NCI-H345 treated with DMSO at 0.1 percent for 48 hours (cell line): ENCODE measurements around the gene PELI2.
A peak's percentile ranks its signal among the peaks of the same experiment; 100 is the strongest.

Source experiments
- DNase-seq: peaks from one replicate; lab custom pipeline; 2025; ENCODE audit not compliant: unreplicated experiment; lab: John Stamatoyannopoulos, UW

The PELI2 gene

DNA sequence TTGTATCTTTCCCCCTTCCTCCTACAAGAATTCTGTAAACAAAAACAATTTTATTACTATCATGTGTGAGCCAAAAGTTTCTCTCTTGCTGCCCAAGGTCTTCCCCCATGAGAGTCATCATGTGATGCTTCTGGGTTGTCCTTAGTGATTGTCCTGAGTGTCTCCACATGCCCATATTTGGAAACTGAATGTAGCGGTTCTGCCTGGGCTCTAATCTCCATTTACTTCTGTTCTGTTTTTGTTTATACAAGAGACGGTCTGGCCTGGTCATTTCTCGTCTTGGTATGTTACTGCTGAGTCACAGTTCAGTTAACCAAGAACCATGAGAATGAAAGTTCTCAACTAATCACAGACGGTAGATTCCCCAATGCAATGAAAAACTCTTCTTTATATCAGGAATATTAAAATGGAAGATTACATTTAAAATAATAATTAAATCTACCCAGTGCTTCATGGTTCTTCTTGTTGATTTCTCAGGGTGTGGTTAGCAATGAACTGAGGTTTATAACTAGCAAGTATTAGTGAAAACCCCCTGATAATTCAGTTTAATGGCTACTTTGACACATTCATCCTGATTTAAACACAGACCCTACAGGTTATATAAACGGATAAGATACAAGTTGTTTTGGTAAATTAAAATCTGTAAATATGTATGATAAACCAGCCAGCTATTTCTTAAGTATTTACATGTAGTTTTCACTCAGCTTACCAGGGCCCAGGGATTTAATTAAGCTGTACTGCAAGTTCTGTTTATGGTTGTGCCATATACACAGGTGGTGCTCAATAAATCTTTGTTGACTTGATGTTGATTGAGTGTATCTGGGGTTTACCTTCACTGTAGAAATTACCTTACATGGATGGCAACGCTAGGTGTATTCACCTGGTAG is 81.1 kb downstream of the PELI2 start:
- DNase-seq: no peak

GRCh38 chr14:56199982-56200577 is 81.9 kb downstream of the PELI2 start:
- DNase-seq: no peak

- no peak for DNase-seq
Observed at GRCh38 chr14:56202256-56202655, 84.0 kb downstream of the PELI2 start.

DNA sequence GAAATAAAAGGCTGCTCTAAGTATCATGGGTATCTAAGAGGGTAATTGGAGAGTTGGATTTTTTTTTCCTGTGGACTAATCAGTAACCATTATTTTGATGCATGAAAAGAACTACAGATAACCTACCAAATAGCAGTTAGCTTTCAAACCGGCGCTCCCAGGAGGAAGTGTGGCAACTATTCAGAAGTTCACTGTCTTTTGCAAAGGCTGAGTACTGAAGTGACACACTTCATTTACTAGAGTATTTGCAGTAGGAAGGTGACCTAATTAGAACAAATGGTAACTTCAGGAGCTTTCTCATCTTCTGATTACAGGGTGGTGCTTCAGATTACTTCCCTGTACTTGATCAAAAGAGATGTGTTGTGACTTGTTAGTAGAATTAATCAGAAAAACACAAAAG is 87.7 kb downstream of the PELI2 start:
- no peak for DNase-seq

GRCh38 chr14:56206596-56206995 is 88.4 kb downstream of the PELI2 start:
- DNase-seq: no peak

DNA sequence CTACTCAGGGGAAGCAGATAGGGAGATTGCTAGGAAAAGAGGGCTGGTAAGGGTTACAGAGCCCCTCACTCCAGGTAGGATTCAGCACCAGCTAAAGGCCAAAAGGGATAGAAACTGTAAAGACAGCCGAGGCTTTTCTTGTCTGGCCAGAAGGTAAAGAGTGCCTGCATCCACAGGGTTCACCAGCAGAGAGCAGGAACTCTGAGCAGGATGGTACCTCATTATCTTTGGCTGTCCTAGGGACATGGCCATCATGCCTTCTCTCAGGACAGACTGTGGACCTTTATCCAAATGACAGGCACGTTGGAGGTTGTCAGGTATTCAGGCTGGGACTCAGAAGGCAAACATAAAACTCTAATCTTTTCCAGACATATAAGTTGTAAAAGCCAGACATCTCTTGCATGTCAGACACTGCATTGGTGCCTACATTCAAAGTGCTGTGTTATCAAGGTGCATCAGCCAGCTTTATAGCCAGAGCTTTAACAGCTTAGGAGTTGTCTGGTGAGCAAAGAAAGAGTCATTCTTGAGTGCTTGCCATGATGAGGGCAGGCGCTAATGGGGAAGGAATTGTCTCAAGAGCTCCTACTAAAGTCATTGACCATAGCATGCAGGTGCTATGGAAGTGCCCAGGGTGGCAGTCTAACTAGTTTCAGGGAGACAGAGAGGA is 89.5 kb downstream of the PELI2 start:
- no peak for DNase-seq

DNA sequence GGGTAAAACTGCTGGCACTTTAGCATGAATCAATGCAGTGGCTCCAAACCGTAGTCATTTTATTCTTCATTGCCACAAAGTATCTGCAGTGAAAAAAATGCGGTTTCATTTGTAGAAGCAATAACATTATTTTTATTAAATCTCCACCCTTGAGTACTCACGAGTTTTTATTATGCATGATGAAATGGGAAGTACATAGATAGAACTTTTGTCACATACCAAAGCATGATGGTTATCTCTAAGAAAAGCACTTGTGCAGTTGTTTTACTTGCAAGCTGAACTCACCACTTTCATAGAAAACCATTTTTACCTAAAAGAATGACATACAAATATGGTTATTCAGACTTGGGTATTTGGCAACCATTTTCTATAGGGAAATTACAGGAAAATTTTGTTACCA is 90.3 kb downstream of the PELI2 start:
- no peak for DNase-seq

DNA sequence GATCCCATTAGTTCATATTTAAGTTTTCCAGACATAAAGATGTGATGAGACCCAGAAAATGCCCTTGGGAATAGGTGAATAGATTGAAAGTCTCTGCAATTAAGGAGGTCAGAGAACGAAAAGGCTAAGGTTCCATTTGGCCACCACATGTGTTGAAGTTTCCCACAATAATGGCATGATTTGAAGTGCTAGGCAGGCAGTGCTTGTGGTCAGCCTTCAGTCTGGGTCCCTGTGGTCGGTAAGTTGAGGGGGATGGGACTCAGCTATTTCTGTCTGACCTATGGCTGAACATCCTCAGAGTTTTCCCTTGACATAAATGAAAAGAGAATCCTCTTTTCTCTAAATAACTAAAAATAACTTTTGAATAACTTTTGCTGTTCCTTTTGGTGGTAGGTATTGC is 92.4 kb downstream of the PELI2 start:
- no peak for DNase-seq

DNA sequence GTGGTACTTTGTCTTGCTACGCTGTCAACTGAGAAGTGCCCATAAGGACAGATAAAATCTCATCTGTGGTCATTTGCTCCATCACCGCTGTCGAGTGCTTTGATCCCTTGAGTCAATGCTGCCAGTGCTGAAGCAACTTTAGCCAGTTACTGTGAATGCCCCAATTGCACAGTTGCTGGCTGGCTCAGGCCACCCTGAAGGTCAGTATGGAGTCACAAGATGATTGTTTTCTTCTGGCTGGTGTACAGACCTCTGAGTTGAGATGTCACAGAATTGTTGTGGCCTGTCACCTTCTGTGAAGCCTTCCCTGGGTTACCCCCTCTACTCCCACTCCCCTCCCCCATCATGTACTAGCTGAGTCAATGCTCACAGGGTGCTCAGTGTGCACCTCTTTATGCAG is 92.9 kb downstream of the PELI2 start:
- DNase-seq: no peak

- DNase-seq: no peak
Observed at GRCh38 chr14:56211844-56212243, 93.6 kb downstream of the PELI2 start.

- DNase-seq: no peak
Observed at GRCh38 chr14:56212521-56212920, 94.3 kb downstream of the PELI2 start.

DNA sequence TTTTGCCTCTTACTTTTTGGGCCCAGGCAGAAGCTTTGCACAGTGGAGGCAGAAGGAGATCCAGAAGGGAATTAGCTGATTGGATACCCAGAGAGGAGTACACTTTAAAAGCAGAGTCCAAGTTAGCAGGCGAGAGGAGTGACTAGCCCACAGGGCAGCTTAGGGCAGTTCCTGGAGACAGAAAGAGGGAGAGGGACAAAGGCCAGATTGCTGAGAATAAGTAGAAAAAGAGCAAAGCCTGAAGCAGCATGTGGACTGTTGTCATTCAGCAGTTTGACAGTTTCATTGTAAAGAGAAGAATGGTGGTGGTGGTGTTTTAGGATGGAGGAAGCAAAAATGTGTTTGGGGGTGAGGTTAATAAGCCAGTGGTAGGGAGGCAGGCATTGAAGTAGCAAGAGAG is 95.1 kb downstream of the PELI2 start:
- no peak for DNase-seq

GRCh38 chr14:56215180-56215579 is 97.0 kb downstream of the PELI2 start:
- DNase-seq: no peak

DNA sequence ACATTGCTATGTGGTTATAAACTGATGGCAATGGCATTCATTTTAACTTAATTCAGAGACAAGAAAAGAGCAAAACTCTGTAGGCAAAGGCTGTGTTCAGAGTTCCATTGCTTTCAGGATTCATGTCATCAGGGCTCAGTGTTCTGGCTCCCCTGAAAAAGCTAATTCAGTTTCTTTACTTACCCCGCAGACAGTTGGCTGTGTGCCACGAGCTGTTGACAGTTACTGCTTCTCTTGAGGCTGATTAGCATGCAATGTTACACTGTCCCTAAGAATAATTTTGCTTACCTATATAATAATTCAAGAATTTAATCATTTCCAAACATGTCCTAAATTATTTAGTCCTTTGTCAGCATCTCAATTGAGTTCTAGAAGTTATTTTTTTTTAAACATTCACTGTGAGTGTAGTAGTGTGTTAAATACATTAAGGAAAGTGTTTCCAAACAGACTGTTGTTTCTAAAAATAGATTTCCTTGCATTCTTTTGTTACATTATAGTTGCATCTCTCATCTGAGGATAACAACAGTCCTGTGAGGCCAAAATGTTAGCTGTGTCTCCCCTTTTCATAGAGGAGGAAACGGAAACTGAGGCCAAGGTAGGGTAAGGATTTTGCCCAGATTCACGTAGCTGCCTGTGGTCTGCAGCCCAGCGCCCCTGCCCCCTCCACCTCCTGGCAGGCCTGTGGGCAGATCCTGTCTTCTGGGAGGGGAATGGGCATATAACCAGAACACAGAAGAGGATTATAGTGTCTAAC is 98.6 kb downstream of the PELI2 start:
- DNase-seq: peak; percentile 75

- DNase-seq: no peak
Observed at GRCh38 chr14:56217380-56218045, 99.3 kb downstream of the PELI2 start.

DNA sequence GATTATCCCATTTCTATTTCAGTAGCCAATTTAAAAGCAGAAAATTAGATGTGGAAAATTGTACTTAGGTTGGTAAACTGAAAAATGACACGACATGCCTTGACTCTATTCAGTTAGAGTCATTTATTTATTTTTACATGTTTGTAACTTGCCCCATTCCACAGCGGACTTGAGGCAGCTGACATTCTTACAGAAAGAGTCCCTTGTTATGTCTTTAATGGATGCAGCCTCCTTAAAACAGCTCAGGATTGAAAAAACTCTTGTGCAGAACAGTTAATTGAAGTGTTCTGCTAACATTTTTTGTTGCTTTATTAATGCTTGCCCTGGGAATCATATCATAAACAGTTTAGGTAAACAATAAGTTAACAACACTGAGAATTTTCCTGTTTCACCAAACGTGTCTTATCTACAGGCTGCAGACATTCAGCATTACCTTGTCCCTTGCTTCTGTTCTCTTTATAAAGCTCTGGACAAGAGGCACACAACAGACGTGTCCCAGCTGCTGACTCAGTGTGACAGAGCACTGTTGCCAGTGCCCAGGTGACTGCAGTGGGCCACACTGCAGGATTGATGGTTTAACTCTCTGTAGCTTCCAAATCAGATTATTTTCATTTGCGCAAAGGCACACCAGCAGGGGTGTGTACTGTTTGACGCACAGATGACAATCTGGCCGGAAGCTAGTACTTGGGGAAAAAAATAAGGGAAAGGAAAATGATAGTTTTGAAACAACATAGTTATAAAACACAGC is 101.6 kb downstream of the PELI2 start:
- no peak for DNase-seq

DNA sequence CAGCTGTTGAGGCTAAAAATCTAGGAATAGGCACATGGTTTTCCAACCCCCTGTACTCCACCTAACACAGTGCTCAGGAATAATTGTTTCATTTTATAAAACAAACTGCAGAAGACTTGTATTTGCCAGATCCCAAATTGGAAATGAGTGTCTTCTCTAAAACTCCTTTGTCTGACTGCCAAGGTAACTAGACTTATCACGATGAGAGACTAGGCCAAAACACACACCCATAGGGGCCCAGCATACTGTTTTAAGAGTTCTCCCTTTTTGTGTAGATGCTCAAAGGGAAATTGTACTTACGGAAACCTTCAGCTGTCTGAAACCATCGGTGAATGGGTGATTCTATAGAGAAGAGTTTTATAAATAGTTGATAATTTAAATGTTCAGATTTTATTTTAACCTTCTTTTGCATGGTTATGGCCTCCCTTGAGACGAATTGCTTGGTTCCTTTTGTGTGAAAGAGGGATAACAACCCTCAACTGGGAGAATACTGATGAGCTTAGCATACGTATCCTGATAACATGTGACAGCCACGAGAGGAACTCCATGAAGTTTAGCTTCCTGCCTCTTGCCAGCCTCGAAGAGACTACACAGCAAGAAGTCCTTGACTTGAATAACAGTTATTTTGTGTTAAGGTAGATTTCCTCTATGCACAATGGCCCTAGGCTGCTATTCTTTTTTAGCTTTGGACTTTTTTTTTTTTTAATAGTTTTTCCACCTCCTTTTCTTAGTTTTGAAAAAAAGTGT is 103.3 kb downstream of the PELI2 start:
- no peak for DNase-seq

- no peak for DNase-seq
Observed at GRCh38 chr14:56224229-56224628, 106.0 kb downstream of the PELI2 start.
